ENCODE measurements around the gene PPFIA1.

PPFIA1 gene

GRCh38 chr11:70299636-70300035 lies 29.1 kb downstream of the PPFIA1 start:
- no peak for DNase-seq

DNA sequence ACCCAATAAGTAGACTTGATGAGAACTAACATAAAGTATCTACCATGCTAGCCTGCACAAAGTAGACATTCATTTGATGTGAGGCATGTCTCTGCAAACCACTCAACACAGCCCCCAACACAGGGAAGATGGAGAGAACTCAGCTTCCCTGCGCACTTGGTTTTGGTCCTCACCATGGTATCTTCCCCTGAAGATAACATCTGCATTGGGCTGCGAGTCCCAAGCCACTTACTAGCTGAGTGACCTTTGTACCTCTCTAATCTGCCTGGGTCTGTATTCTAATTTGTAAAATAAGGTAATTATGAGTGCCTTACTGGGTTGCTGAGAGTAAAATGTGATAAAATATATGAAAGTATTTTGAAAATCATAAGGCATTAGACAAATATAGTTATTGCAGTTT lies 30.7 kb downstream of the PPFIA1 start:
- DNase-seq = no peak

GRCh38 chr11:70301721-70302418 lies 31.4 kb downstream of the PPFIA1 start:
- no peak for DNase-seq

DNA sequence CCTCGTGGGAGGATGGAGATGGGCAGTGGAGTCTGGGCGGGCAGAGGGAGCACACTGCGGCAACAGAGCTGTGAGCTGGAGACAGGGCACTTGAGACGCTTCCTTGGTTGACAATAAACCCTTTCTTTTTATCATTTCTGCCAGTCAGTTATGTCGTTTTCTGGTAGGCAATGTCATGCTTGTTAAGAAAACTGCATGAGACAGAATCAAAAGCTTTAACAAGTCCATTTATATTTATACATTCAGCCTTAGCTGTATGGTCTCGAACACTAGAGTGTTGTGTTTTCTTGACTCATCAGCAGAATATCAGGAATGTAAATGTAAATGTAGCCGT lies 31.9 kb downstream of the PPFIA1 start:
- DNase-seq = no peak

DNA sequence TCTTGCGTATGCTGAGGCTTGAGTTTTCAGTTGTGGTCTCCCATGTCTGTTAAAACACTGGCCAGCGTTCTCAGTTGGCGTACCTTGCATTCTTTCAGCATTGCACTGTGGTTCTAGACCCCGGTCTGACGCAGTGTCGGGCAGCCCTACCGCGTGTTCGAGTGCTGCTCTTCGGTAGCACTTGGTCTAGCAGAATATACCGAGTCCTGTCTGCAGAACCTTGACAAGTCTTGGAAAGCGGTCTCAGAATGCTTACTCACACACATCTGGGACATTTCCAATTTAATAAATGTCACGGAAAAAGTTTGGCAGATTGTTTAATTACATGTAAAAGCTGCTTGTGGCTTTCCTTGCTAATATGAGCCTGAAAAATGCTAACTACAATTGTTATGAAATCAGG lies 32.6 kb downstream of the PPFIA1 start:
- DNase-seq = no peak

GRCh38 chr11:70304208-70304603 lies 33.7 kb downstream of the PPFIA1 start:
- DNase-seq = no peak

DNA sequence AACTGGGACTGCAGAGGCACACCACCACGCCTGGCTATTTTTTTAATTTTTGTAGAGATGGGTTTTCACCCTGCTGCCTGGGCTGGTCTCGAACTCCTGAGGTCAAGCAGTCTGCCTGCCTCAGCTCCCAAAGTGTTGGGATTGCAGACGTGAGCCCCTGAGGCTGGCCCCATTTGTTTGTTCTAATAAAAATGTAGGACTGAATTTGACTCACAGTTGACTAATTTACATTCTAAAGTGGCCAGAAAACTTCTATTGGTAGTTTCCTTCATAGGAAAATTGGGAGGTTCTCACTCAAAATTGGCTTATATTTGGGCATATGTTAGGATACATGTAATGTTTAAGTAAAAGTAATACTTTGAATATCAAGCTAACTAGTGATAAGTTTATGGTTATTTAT lies 35.0 kb downstream of the PPFIA1 start:
- DNase-seq = no peak

GRCh38 chr11:70306586-70307033 lies 36.1 kb downstream of the PPFIA1 start:
- no peak for DNase-seq

DNA sequence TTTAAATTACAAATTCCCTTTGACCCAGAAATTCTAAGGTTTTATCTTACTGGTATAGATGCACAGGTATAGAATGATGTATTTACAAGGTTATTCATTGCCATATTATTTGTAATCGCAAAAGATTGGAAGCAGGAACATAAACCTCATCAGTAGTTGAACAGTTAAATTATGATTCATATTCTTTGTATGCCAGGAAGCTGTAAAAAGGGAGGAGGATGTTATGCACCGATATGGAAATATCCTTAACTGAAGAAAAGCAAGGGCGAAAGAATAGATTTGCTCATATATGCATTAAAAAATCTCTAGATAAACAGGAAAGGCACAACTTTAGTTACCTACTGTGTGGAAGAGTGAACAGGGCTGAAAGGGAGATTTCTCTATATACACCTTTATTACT lies 36.7 kb downstream of the PPFIA1 start:
- no peak for DNase-seq

- DNase-seq = no peak
These were observed 41.1 kb downstream of the PPFIA1 start for GRCh38 chr11:70311616-70312015.

DNA sequence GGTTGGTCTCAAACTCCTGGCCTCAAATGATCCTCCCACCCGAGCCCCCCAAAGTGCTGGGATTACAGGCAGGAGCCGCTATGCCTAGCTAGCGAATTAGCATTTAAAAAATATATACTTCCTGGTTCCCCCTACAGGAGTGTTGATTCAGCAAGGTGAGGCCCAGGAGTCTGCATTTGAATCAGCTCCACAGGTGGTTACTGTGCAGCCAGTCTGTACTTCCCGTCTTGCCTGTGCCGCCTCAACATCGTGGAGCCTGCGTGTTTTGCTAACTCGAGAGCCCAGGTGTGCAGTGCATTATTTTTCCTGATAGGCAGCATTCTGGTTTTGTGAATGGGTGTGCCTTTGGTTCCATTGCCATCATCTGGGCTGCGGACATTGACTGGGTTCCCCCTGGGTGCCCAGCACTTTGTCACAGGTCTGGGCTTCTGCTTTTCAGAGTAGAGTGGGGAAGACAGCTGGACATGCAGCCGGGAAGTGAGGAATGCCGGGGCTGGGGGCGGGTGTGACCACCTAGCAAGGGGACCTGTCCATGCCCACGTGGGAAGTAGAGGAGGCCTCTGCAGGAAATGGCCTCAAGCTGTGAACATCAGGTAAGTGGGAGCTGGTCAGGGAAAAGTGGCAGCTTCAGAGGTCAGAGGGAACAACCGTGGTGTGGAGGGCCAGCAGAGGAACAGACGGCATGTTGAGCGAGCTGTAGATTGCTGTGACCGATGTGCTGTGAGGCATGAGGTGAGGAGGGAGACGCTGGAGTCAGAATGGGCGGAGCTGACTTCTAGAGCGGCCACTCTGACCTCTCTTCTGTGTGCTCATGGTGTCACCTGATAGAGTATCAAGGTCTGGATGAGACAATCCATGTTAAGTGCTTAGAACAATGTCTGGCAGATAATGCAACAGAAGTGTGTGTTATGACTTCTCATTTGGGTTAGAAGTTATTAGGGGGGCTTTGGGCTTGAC lies 42.2 kb downstream of the PPFIA1 start:
- no peak for DNase-seq

DNA sequence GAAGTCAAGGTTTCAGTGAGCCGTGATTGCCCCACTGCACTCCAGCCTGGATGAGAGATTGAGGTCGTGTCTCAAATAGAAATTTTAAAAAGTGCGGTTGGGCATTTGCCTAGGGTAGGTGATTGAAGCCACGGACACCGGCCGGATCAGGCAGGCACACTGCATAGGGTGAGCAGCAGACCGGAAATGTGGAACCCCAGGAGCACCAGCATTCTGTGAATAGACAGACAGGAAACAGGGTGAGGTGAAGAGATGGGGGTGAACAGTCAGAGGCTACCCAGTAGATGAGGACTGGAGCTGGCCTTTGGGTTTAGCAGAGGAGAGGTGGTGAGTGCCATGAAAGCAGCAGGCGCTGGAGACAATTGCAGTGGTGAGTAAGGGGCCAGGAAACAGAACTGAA lies 43.5 kb downstream of the PPFIA1 start:
- no peak for DNase-seq

- DNase-seq = no peak
These were observed 44.2 kb downstream of the PPFIA1 start for GRCh38 chr11:70314730-70315129.

GRCh38 chr11:70315716-70316115 lies 45.2 kb downstream of the PPFIA1 start:
- no peak for DNase-seq

GRCh38 chr11:70317581-70318305 lies 47.3 kb downstream of the PPFIA1 start:
- no peak for DNase-seq

DNA sequence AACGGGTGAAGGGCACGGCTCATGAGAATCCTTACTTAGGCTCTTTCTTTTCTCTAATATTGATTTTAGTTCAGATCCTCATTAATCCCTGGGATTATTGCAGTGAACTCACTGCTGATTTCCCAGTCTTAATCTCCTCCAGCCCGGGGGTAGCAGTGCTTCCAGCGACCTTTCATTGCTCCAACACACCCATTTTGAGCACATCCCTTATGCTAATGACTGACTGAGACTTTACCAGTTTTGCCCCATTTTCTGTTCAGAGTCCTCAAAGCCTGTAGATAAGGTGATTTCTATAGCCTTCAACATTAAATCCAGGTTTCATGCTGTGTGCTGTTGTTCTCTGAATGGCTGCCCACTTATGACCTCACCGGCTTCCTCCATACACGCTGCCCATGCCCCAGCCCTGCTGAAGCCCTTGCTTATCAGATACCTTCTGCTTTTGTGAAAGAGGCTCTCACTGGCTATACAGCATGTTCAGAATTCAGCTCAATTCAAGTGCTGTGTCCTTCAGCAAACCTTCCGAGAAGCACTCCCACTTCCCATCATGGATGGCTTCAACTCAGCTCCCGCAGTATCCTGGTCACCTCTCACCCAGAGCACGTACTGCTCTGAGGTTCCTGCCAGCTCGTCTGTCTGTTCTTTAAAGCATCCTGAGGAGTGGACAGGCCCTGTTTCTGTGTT lies 49.0 kb downstream of the PPFIA1 start:
- DNase-seq = no peak

GRCh38 chr11:70322666-70323065 lies 52.2 kb downstream of the PPFIA1 start:
- no peak for DNase-seq

DNA sequence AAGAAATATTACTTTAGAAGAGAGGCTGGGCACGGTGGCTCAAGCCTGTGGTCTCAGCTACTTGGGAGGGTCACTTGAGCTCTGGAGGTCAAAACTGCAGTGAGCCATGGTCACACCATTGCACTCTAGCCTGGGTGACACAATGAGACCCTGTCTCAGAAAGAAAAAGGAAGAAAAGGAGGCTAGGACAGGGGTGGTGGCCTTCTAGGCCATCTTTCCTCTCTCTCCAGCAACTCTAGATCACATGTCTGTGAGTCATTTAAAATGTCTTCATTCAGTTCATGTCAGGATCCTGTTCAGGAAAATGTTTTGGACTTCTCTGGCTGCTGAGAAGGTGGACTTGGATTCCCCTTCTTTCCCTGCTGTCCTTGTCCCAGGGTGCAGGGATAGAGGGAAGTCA lies 53.3 kb downstream of the PPFIA1 start:
- no peak for DNase-seq

DNA sequence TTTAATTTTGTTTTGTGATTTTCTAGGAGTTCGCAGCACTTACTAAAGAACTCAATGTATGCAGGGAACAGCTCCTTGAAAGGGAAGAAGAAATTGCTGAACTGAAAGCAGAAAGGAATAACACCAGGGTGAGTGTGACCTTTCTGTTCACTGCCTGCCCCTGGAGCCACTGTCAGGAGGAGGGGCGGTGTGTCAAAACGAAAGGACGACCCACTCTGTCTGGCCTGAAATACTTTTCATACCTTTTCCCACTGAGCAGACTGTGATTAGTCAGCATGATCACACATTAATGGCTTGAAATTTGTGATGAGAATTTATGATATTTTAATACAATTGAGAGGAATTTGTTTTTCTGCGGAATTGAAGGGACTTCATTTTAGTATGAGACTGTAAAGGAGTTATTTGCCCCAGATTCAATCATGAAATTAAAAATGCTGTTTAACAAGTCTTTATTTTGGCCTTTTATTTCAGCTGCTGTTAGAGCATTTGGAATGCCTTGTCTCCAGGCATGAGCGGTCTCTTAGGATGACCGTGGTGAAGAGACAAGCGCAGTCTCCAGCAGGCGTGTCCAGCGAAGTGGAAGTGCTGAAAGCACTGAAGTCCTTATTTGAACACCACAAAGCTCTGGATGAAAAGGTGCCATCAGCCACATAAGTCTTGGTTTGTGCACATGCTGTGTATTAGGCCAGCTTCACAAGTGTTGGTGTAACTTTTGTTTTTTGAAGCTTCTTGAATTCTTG lies 54.1 kb downstream of the PPFIA1 start:
- no peak for DNase-seq

DNA sequence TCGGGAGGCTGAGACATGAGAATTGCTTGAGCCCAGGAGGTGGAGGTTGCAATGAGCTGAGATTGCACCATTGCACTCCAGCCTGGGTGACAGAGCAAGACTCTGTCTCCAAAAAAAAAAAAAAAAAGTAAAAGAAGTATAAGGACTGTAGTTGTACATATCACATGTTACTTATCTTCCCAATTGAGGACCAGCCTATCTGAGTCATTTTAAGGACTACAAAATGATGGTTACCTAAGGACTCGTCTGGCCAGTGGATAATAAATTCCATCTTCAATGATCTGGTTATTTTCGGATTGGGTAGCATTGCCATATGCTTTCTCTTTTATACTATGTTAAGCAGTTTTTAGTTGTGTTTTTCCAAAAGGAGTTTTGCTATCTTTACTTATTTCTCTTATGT lies 55.3 kb downstream of the PPFIA1 start:
- no peak for DNase-seq

DNA sequence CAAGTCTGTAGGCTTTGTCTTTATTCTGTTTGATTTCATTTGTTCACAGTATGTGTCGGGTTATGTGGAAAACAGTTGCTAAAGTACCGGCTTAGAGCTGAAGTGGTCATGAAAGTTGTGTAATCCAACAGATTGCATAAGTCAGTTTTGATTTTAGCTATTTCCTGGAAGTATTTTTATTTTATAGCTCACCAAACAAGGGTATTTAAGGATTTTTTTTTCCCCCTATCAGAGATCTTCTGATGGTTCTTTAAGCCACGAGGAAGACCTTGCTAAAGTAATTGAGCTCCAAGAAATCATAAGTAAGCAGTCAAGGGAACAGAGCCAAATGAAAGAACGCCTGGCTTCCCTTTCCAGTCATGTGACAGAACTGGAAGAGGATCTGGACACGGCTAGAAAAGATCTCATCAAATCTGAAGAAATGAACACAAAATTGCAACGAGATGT lies 55.9 kb downstream of the PPFIA1 start:
- no peak for DNase-seq

DNA sequence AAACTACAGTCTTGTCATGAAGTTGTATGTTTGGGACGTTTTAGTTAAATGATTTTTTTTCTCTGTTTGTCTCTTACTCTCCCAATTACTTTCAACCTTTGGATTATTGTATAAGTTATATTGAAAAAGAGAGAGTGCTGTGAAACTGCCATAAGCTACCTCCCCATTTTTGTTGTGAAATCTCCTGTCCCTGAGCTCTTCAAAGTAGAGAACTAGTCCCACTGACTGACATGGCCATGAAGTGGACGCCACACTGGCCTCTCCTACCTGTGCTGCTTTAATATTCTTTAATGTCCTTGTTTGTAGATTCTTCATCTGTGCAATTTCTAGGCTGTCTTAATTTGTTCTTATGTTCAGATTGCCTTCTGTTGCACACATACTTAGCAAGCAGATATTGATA lies 56.3 kb downstream of the PPFIA1 start:
- no peak for DNase-seq
